BLaER1 (cell line): ENCODE results near the gene RPIA.
"Not testable (repeated sequence)": the region's sequence is repeated elsewhere in the genome, so short reads cannot be mapped to it uniquely, and the experiment has no call there.

ENCODE experiments used
- H3K27ac ChIP-seq: shearing (Covaris generic); formaldehyde crosslinking; 2 replicates; pipeline ENCODE4 v1.8.1; 2022
- H3K27me3 ChIP-seq: shearing (Covaris generic); formaldehyde crosslinking; 2 replicates; pipeline ENCODE4 v1.8.1; 2022
- H3K36me3 ChIP-seq: shearing (Covaris generic); formaldehyde crosslinking; 2 replicates; pipeline ENCODE4 v1.8.1; 2022
- H3K4me1 ChIP-seq: shearing (Covaris generic); formaldehyde crosslinking; 2 replicates; pipeline ENCODE4 v1.8.1; 2022
- H3K4me2 ChIP-seq: shearing (Covaris generic); formaldehyde crosslinking; 2 replicates; pipeline ENCODE4 v1.8.1; 2022
- H3K4me3 ChIP-seq: shearing (Covaris generic); formaldehyde crosslinking; 2 replicates; pipeline ENCODE4 v1.8.1; 2022
- H3K9ac ChIP-seq: shearing (Covaris generic); formaldehyde crosslinking; 2 replicates; pipeline ENCODE4 v1.8.1; 2022
- H3K9me3 ChIP-seq: shearing (Covaris generic); formaldehyde crosslinking; 2 replicates; pipeline ENCODE4 v1.8.1; 2022
- H4K20me1 ChIP-seq: shearing (Covaris generic); formaldehyde crosslinking; 2 replicates; pipeline ENCODE4 v1.8.1; 2022
- Cebpa-rat ChIP-seq: shearing (Covaris generic); IDR thresholded peaks from 2 replicates; pipeline ENCODE4 v1.8.1; 2022

RPIA gene

DNA sequence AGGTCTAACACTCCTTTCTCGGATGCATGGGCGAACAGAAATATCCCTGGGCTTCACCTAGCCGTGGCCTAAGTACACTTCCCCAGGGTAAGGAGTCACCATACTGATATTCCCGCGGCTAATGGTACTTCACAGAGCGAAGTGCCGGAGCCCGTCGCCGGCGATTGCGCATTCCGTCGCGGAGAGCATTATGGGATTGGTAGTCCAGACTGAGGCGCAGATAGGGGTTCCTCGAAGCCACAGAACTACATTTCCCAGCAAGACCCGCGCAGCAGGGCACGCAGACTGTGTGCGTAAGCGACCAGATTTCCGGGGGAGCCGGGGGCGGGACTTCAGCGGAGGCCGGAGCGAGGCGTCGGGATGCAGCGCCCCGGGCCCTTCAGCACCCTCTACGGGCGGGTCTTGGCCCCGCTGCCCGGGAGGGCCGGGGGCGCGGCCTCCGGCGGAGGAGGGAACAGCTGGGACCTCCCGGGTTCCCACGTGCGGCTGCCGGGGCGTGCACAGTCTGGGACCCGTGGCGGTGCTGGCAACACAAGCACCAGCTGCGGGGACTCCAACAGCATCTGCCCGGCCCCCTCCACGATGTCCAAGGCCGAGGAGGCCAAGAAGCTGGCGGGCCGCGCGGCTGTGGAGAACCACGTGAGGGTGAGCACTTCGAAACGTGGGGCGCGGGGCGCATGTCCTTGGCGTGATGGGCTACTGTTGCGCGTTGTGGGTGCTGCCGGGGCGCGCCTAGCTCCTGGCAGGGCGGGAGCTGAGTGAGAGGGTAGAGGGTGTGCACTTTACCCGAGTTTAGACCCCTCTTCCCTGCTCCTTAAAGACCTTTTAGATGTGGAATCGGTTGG is at the start of gene RPIA:
RPIA (plus strand) TSS at position 335 of the 845 bp plus-strand sequence; CDS start at position 361, 26 bp downstream.
- peaks cover 20% of the 10 kb centered on the region for H3K9me3 ChIP-seq
- peak within 1 kb of the TSS; percentile 85 for H3K4me2 ChIP-seq
- peak within 1 kb of the TSS; percentile 72 for H3K27ac ChIP-seq
- peaks cover 26% of the 10 kb centered on the region for H4K20me1 ChIP-seq
- H3K4me1 ChIP-seq: peaks cover 26% of the 10 kb centered on the region
- H3K9ac ChIP-seq: peak within 1 kb of the TSS; percentile 80
- no peaks in the 10 kb centered on the region for H3K27me3 ChIP-seq
- H3K4me3 ChIP-seq: peak within 1 kb of the TSS; percentile 84
- 0 out of 2 replicates have a peak, but pooled peaks cover 8% of the 10 kb centered on the region for H3K36me3 ChIP-seq
- peak; percentile 15; the same call in 1 of the 2 replicates for TF ChIP-seq Cebpa-rat

- Histone ChIP-seq H3K36me3 (no peaks in the 10 kb centered on the region), H3K9me3 (peaks cover 25% of the 10 kb centered on the region; the same call in 1 of the 2 replicates), H3K9ac (no peak overlapping the region), H3K27me3 (no peaks in the 10 kb centered on the region), H3K4me3 (no peak overlapping the region), H3K27ac (no peak overlapping the region), H3K4me2 (no peak overlapping the region), H4K20me1 (no peaks in the 10 kb centered on the region), H3K4me1 (peaks cover 38% of the 10 kb centered on the region)
- TF ChIP-seq Cebpa-rat: no peak
These were observed 49.2 kb upstream of the RPIA start for GRCh38 chr2:88642278-88642677.

- H3K9me3 ChIP-seq: peaks cover 12% of the 10 kb centered on the region; the same call in 1 of the 2 replicates
- not testable (repeated sequence) for H3K4me3 ChIP-seq, H3K36me3 ChIP-seq, H3K27ac ChIP-seq, H3K9ac ChIP-seq, H4K20me1 ChIP-seq, H3K4me2 ChIP-seq, H3K27me3 ChIP-seq
- peaks cover 21% of the 10 kb centered on the region for H3K4me1 ChIP-seq
These were observed 46.1 kb upstream of the RPIA start for GRCh38 chr2:88645291-88645882.

DNA sequence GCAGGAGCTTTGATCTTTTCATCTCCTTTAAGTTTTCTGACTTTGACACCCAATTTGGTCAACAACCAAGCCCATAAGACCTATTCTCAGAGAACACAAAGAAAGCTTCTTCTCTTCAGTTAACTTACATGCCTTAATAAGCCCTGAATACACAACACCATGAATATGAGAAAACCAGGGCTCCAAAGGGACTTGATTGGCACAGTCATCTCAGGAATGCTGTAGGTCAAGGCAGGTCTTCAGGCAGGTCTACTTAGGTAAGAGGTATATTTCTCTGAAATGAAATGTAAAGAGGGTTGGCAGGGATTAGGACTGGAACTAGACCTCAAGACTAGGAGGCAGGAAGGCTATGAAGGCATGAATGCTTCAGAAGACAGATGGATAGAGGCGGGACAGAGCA is 39.8 kb upstream of the RPIA start:
- H4K20me1 ChIP-seq: no peaks in the 10 kb centered on the region

GRCh38 chr2:88654714-88655113 is 36.8 kb upstream of the RPIA start:
- Histone ChIP-seq H3K4me3 (no peak overlapping the region), H4K20me1 (no peaks in the 10 kb centered on the region), H3K27me3 (no peaks in the 10 kb centered on the region), H3K9ac (no peak overlapping the region), H3K9me3 (no peaks in the 10 kb centered on the region), H3K4me1 (no peaks in the 10 kb centered on the region), H3K27ac (no peak overlapping the region), H3K36me3 (no peaks in the 10 kb centered on the region), H3K4me2 (no peak overlapping the region)
- no peak for TF ChIP-seq Cebpa-rat

More for the DNA sequence above, 39.8 kb upstream of the RPIA start:
- H3K27ac ChIP-seq: no peak overlapping the region
- H3K4me1 ChIP-seq: no peaks in the 10 kb centered on the region
- H3K9ac ChIP-seq: no peak overlapping the region
- TF ChIP-seq Cebpa-rat: no peak
- H3K4me2 ChIP-seq: no peak overlapping the region
- no peaks in the 10 kb centered on the region for H3K36me3 ChIP-seq
- no peaks in the 10 kb centered on the region for H3K9me3 ChIP-seq
- H3K4me3 ChIP-seq: no peak overlapping the region
- H3K27me3 ChIP-seq: no peaks in the 10 kb centered on the region

- no peaks in the 10 kb centered on the region for H3K36me3 ChIP-seq
- H3K27ac ChIP-seq: no peak overlapping the region
- H3K27me3 ChIP-seq: no peaks in the 10 kb centered on the region
- H3K4me2 ChIP-seq: no peak overlapping the region
- no peak for TF ChIP-seq Cebpa-rat
- H3K4me1 ChIP-seq: no peaks in the 10 kb centered on the region
- no peak overlapping the region for H3K4me3 ChIP-seq
- H4K20me1 ChIP-seq: no peaks in the 10 kb centered on the region
- H3K9ac ChIP-seq: no peak overlapping the region
- H3K9me3 ChIP-seq: no peaks in the 10 kb centered on the region
These were observed 34.8 kb upstream of the RPIA start for GRCh38 chr2:88656690-88657089.

DNA sequence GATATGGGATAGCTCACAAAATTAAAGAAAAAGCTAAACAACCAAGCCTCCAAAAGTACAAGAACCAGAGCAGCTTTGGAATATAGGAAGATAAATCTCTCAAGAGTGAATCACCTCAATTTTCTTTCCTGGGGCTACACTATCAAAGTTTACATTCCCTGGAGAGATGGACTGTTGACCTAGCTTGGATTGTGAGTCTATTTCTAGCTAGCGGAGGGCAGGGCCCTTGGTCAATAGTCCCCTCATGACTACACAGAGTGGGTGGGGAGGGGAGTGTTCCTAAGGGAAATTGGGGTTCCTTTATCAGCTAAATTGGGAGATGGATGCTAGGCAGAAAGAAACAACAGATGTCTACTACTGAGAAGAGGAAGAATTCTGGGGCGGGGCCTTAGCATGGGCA is 34.3 kb upstream of the RPIA start:
- Histone ChIP-seq H3K36me3 (no peaks in the 10 kb centered on the region), H3K27me3 (no peaks in the 10 kb centered on the region), H3K27ac (no peak overlapping the region), H3K9ac (no peak overlapping the region), H3K4me1 (no peaks in the 10 kb centered on the region), H3K4me3 (no peak overlapping the region), H3K4me2 (no peak overlapping the region), H4K20me1 (no peaks in the 10 kb centered on the region), H3K9me3 (no peaks in the 10 kb centered on the region)
- TF ChIP-seq Cebpa-rat: no peak

GRCh38 chr2:88658326-88658725 is 33.1 kb upstream of the RPIA start:
- Histone ChIP-seq H4K20me1 (no peaks in the 10 kb centered on the region), H3K27ac (no peak overlapping the region), H3K4me3 (no peak overlapping the region), H3K27me3 (no peaks in the 10 kb centered on the region), H3K36me3 (no peaks in the 10 kb centered on the region), H3K4me1 (no peaks in the 10 kb centered on the region), H3K4me2 (no peak overlapping the region), H3K9ac (no peak overlapping the region), H3K9me3 (no peaks in the 10 kb centered on the region)
- no peak for TF ChIP-seq Cebpa-rat

GRCh38 chr2:88658881-88659537 is 32.5 kb upstream of the RPIA start:
- no peaks in the 10 kb centered on the region for H3K36me3 ChIP-seq
- H4K20me1 ChIP-seq: no peaks in the 10 kb centered on the region
- no peaks in the 10 kb centered on the region for H3K4me1 ChIP-seq
- no peaks in the 10 kb centered on the region for H3K9me3 ChIP-seq
- no peak overlapping the region for H3K4me2 ChIP-seq
- no peak for TF ChIP-seq Cebpa-rat
- no peak overlapping the region for H3K9ac ChIP-seq
- H3K4me3 ChIP-seq: no peak overlapping the region
- no peak overlapping the region for H3K27ac ChIP-seq
- no peaks in the 10 kb centered on the region for H3K27me3 ChIP-seq

DNA sequence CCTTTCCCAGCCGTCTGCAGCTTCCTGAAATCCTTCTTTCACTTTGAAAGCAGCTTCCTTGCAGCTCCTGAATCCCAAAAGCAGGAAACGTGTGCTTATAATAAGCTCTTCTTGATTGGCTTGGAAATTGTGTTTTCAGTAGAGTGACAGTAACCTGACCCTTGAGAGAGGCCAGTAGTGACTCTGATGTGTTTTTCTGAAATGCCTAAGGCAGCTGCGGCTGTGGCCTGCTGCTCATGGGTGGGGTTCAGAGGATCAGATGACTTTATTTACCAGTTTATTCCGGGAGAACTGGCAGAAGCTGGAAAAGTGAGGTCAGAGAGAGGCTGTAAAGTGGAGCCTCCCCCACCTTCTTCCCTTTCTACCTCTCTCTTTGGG is 31.9 kb upstream of the RPIA start:
- no peak overlapping the region for H3K4me2 ChIP-seq
- no peak overlapping the region for H3K4me3 ChIP-seq
- H4K20me1 ChIP-seq: no peaks in the 10 kb centered on the region
- H3K4me1 ChIP-seq: no peaks in the 10 kb centered on the region
- no peak for TF ChIP-seq Cebpa-rat
- no peaks in the 10 kb centered on the region for H3K9me3 ChIP-seq
- no peaks in the 10 kb centered on the region for H3K36me3 ChIP-seq
- no peaks in the 10 kb centered on the region for H3K27me3 ChIP-seq
- no peak overlapping the region for H3K27ac ChIP-seq
- H3K9ac ChIP-seq: no peak overlapping the region
